Dendritic cell treated with granulocyte-macrophage colony-stimulating factor and Interleukin-4, amounts not matched to agents 40 ng/mL and 50 ng/mL, for 4 days (primary cell): ENCODE results near the gene KDM2A.

Source experiments
- H3K27ac Mint-ChIP-seq: one replicate; pipeline ENCODE4 v1.8.0; 2022; ENCODE audit warnings: mild to moderate bottlenecking, mixed read lengths
- H3K27me3 Mint-ChIP-seq: one replicate; pipeline ENCODE4 v1.8.0; 2022; ENCODE audit warnings: mild to moderate bottlenecking, mixed read lengths
- H3K36me3 Mint-ChIP-seq: one replicate; pipeline ENCODE4 v1.8.0; 2022; ENCODE audit warnings: low read depth, mixed read lengths
- H3K4me1 Mint-ChIP-seq: one replicate; pipeline ENCODE4 v1.8.0; 2022; ENCODE audit warnings: low read depth, mixed read lengths
- H3K4me3 Mint-ChIP-seq: one replicate; pipeline ENCODE4 v1.8.0; 2022; ENCODE audit warnings: mild to moderate bottlenecking, moderate library complexity, mixed read lengths
- H3K9me3 Mint-ChIP-seq: one replicate; pipeline ENCODE4 v1.8.0; 2022; ENCODE audit warnings: mixed read lengths
- intact Hi-C: fragments of 100-400 bp; cut with micrococcal nuclease; formaldehyde crosslinking; loops from one replicate; pipeline ENCODE4 v1.15.0; 2022

KDM2A gene

GRCh38 chr11:67118801-67119584 lies at the start of gene KDM2A:
Gene KDM2A (plus strand): TSS chr11:67119263. CDS start chr11:67121317, 2,054 bp downstream.
- Mint-ChIP-seq H3K4me3 (peak within 1 kb of the TSS; percentile 99), H3K36me3 (peaks cover 40% of the 10 kb centered on the region), H3K9me3 (no peaks in the 10 kb centered on the region), H3K4me1 (peaks cover 41% of the 10 kb centered on the region), H3K27ac (peak within 1 kb of the TSS; percentile 96), H3K27me3 (no peaks in the 10 kb centered on the region)
- intact Hi-C loops: no loop called here

- intact Hi-C loops: no loop called here
- H3K4me3 Mint-ChIP-seq: peak overlapping the region; percentile 64
- H3K27ac Mint-ChIP-seq: peak overlapping the region; percentile 69
- H3K4me1 Mint-ChIP-seq: peaks cover 40% of the 10 kb centered on the region
- H3K36me3 Mint-ChIP-seq: no peaks in the 10 kb centered on the region
- no peaks in the 10 kb centered on the region for H3K9me3 Mint-ChIP-seq
- H3K27me3 Mint-ChIP-seq: peaks cover 42% of the 10 kb centered on the region
These were observed 47.4 kb upstream of the KDM2A start for GRCh38 chr11:67071420-67072284.

GRCh38 chr11:67072295-67072694 lies 46.8 kb upstream of the KDM2A start:
- peaks cover 41% of the 10 kb centered on the region for H3K27me3 Mint-ChIP-seq
- no peak overlapping the region for H3K4me3 Mint-ChIP-seq
- H3K9me3 Mint-ChIP-seq: no peaks in the 10 kb centered on the region
- peak overlapping the region; percentile 69 for H3K27ac Mint-ChIP-seq
- no peaks in the 10 kb centered on the region for H3K36me3 Mint-ChIP-seq
- peaks cover 47% of the 10 kb centered on the region for H3K4me1 Mint-ChIP-seq
- intact Hi-C loops: no loop called here

GRCh38 chr11:67073908-67074307 lies 45.2 kb upstream of the KDM2A start:
- Mint-ChIP-seq H3K27me3 (peaks cover 31% of the 10 kb centered on the region), H3K4me1 (peaks cover 63% of the 10 kb centered on the region), H3K36me3 (no peaks in the 10 kb centered on the region), H3K4me3 (no peak overlapping the region), H3K9me3 (no peaks in the 10 kb centered on the region), H3K27ac (peak overlapping the region; percentile 37)
- intact Hi-C loops: no loop called here

GRCh38 chr11:67076202-67076601 lies 42.9 kb upstream of the KDM2A start:
- intact Hi-C loops: no loop called here
- Mint-ChIP-seq H3K36me3 (no peaks in the 10 kb centered on the region), H3K4me1 (peaks cover 71% of the 10 kb centered on the region), H3K4me3 (no peak overlapping the region), H3K27me3 (peaks cover 15% of the 10 kb centered on the region), H3K27ac (peak overlapping the region; percentile 89), H3K9me3 (no peaks in the 10 kb centered on the region)

GRCh38 chr11:67079065-67079705 lies 39.9 kb upstream of the KDM2A start:
- peaks cover 62% of the 10 kb centered on the region for H3K4me1 Mint-ChIP-seq
- H3K27ac Mint-ChIP-seq: peak overlapping the region; percentile 89
- no peak overlapping the region for H3K4me3 Mint-ChIP-seq
- H3K27me3 Mint-ChIP-seq: peaks cover 25% of the 10 kb centered on the region
- H3K36me3 Mint-ChIP-seq: no peaks in the 10 kb centered on the region
- H3K9me3 Mint-ChIP-seq: no peaks in the 10 kb centered on the region
- intact Hi-C loops: no loop called here

- peak overlapping the region; percentile 46 for H3K27ac Mint-ChIP-seq
- H3K4me3 Mint-ChIP-seq: peak overlapping the region; percentile 44
- peaks cover 38% of the 10 kb centered on the region for H3K4me1 Mint-ChIP-seq
- H3K9me3 Mint-ChIP-seq: no peaks in the 10 kb centered on the region
- H3K27me3 Mint-ChIP-seq: peaks cover 21% of the 10 kb centered on the region
- H3K36me3 Mint-ChIP-seq: no peaks in the 10 kb centered on the region
- intact Hi-C loops: loop anchor here (5.0 kb wide), 2 partner anchors 40 to 85 kb away; no protein-coding TSS in a partner anchor
These were observed 36.8 kb upstream of the KDM2A start for GRCh38 chr11:67082071-67082791.

- Mint-ChIP-seq H3K4me3 (no peak overlapping the region), H3K4me1 (peaks cover 22% of the 10 kb centered on the region), H3K9me3 (no peaks in the 10 kb centered on the region), H3K27ac (no peak overlapping the region), H3K36me3 (no peaks in the 10 kb centered on the region), H3K27me3 (peaks cover 19% of the 10 kb centered on the region)
- intact Hi-C loops: loop anchor here (5.0 kb wide), 2 partner anchors 38 to 83 kb away; no protein-coding TSS in a partner anchor
These were observed 35.2 kb upstream of the KDM2A start for GRCh38 chr11:67083786-67084366.

GRCh38 chr11:67085617-67086016 lies 33.4 kb upstream of the KDM2A start:
- no peaks in the 10 kb centered on the region for H3K9me3 Mint-ChIP-seq
- H3K27ac Mint-ChIP-seq: no peak overlapping the region
- peaks cover 19% of the 10 kb centered on the region for H3K27me3 Mint-ChIP-seq
- no peaks in the 10 kb centered on the region for H3K36me3 Mint-ChIP-seq
- H3K4me1 Mint-ChIP-seq: peaks cover 15% of the 10 kb centered on the region
- no peak overlapping the region for H3K4me3 Mint-ChIP-seq
- intact Hi-C loops: no loop called here

- Mint-ChIP-seq H3K4me3 (no peak overlapping the region), H3K4me1 (no peaks in the 10 kb centered on the region), H3K27ac (peak overlapping the region; percentile 16), H3K27me3 (peaks cover 7% of the 10 kb centered on the region), H3K36me3 (no peaks in the 10 kb centered on the region), H3K9me3 (no peaks in the 10 kb centered on the region)
- intact Hi-C loops: no loop called here
These were observed 28.3 kb upstream of the KDM2A start for GRCh38 chr11:67090717-67091116.

- Mint-ChIP-seq H3K4me3 (no peak overlapping the region), H3K27ac (no peak overlapping the region), H3K4me1 (peaks cover 12% of the 10 kb centered on the region), H3K9me3 (no peaks in the 10 kb centered on the region), H3K27me3 (peaks cover 7% of the 10 kb centered on the region), H3K36me3 (no peaks in the 10 kb centered on the region)
- intact Hi-C loops: no loop called here
These were observed 23.9 kb upstream of the KDM2A start for GRCh38 chr11:67095214-67095507.

GRCh38 chr11:67098799-67099429 lies 20.1 kb upstream of the KDM2A start:
- Mint-ChIP-seq H3K4me3 (no peak overlapping the region), H3K27ac (no peak overlapping the region), H3K36me3 (no peaks in the 10 kb centered on the region), H3K9me3 (no peaks in the 10 kb centered on the region), H3K4me1 (peaks cover 16% of the 10 kb centered on the region), H3K27me3 (peaks cover 7% of the 10 kb centered on the region)
- intact Hi-C loops: no loop called here

GRCh38 chr11:67099831-67100324 lies 19.2 kb upstream of the KDM2A start:
- H3K4me3 Mint-ChIP-seq: no peak overlapping the region
- intact Hi-C loops: no loop called here
- H3K27ac Mint-ChIP-seq: no peak overlapping the region
- H3K9me3 Mint-ChIP-seq: no peaks in the 10 kb centered on the region
- no peaks in the 10 kb centered on the region for H3K36me3 Mint-ChIP-seq
- H3K4me1 Mint-ChIP-seq: peaks cover 16% of the 10 kb centered on the region
- peaks cover 7% of the 10 kb centered on the region for H3K27me3 Mint-ChIP-seq
